GM03348 (cell line): ENCODE measurements around the gene FBXO39.
"Not testable (repeated sequence)": the region's sequence is repeated elsewhere in the genome, so short reads cannot be mapped to it uniquely, and the experiment has no call there.

Experiments
- DNase-seq: peaks from one replicate; pipeline ENCODE4 v3.0.0; 2012; ENCODE audit warnings: low spot score

FBXO39 gene

DNA sequence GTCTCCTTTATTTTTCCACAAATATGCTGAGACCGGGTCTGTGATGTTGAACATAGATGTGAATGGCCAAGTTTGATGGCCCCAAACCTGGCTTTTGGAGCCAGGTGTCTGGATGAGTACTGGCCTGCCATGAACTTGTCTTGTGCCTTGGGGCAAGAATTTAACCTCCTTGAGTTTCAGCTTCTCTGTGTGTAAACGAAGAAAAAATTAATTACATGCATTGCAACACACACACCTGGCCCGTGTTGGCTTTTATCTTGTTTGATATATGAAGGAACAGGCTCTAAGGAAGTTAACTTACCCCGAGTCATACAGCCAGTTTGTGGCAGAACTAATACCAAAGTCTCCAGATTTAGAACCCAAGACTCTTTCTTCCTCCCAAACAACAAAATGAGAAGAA, 13.1 kb downstream of the FBXO39 start:
- no peak for DNase-seq

DNA sequence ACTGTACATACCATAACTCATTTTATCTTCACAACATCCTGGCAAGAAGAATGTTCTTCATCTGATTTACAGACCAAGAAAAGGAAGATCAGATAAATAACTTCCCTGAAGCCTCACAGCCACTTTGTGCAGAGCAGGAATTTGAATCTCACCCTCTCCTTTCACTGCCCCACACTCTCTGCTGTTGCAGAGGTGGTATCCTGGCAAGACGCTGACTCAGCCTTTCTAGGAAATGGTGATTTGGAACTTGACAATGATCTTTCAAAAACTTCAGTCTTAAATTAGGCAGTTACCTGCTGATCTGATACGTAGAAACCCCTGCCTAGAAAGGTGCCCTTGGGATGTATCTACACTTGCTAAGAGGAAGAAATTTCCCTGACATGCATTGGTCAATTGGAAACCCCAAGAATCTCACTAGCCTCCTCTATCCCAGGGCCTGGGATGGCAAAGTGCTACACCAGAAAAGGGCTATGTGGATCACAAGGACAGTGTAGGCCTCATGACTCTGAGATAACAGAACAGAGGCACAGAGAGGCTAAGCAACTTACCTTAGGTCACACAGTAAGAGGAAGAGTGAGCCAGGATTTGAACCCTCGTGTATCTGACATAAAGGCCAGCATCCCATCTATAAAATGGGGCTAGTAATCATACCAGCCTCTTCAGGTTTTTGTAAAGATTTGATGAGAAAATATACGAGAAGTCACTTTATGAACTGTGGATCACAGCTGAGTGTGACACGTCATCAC, 17.9 kb downstream of the FBXO39 start:
- DNase-seq: no peak

DNA sequence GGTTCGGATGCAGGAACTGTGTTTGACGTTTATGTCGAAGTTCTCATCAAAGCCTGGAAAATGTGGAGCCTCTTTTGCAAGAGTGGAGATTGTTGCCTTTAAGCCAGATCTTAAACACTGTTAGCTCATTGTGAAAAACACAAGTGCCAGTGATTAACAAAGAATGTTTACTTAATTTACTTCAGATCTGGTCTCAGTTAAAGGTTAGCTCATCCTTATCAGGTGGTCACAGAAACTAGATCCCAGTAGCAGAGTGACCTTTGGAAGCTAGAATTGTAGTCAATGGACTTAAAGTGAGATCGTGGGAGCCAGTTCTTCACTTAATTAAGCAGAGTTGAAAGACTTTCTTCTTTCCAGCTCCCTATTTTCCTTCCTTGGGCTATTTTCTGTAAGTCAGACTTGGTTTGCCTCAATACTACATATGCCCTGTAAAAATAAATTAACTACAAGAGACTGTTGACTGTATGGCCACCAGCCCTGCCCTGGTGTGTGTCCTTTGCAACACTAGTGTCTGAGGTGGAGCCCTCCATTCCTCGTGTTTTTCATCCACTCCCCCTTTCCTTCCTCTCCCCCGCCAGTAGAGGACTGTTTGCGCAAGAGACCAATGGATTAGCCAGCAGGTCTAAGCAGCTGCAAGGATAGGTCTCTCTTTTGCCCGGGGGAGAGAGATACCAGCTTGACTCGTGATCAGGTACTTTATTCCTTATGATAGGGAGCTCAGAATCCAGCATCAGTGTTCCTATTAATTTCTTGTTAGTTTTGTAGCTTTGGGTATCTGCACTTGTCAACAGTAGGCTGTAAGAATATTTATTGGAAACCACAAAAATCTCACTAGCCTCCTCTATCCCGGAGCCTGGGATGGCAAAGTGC, 20.2 kb downstream of the FBXO39 start:
- DNase-seq: no peak

DNA sequence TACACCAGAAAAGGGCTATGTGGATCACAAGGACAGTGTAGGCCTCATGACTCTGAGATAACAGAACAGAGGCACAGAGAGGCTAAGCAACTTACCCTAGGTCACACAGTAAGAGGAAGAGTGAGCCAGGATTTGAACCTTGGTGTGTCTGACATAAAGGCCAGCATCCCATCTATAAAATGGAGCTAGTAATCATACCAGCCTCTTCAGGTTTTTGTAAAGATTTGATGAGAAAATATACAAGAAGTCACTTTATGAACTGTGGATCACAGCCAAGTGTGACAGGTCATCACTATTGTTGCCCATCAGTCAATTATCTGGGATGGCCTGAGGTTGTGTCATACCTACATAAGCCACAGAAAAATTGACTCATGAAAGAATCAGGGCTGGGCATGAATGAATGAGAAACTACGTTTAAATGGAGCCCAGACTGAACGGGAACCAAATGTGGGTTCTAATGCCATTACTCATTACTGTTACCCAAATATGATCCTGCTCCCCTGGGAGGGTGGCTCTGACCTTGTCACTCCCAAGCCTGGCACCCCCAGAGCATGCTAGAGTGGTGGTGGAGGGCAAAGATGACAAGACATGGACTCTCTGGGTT, 21.0 kb downstream of the FBXO39 start:
- DNase-seq: no peak

DNA sequence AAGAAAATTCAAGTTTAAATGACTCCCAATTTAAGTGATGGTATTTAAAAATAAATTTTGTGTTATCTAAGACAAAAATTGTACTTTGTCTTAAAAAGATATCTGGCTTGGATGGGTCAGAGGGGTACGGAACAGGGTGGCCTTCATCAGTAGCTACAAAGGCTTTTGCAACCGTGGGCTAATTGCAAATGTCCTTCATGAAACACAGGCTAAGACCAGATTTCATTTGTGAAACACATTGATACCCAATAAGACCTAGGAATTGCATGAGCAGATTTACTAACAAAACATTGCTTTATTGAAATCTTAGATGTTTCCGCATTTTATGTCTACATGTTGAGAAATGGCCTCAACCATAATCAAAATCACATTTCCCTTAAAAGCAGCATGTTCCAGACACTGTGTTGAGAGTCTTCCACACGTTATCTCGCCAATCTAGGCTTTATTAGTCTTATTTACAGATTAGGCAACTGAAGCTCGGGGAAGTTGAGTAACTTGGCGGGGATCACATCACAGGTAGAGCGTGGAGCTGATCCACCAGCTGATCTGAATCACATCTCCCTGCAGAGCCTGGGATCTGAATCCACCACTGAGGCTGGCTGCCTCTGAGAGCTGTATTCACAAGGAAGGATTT, 21.8 kb downstream of the FBXO39 start:
- DNase-seq: no peak

DNA sequence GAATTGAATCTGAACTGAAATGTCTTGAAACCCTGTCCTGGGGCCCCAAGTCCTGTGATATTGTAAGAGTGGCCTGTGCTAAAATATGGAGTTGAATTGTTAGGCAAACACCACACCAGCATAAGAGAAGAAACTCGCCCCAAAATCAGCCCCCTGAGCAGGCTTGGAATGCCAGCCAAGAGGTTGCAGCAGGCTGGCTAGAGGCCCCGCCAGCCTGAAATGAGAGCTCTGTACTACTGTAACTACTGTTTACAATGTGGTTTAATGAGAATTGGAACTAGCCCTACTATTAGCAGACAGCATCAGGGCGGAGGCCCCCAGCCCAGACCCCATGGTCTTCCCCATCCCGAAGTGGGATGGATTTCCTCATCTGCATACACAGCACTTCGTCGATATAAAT, 23.7 kb downstream of the FBXO39 start:
- no peak for DNase-seq

DNA sequence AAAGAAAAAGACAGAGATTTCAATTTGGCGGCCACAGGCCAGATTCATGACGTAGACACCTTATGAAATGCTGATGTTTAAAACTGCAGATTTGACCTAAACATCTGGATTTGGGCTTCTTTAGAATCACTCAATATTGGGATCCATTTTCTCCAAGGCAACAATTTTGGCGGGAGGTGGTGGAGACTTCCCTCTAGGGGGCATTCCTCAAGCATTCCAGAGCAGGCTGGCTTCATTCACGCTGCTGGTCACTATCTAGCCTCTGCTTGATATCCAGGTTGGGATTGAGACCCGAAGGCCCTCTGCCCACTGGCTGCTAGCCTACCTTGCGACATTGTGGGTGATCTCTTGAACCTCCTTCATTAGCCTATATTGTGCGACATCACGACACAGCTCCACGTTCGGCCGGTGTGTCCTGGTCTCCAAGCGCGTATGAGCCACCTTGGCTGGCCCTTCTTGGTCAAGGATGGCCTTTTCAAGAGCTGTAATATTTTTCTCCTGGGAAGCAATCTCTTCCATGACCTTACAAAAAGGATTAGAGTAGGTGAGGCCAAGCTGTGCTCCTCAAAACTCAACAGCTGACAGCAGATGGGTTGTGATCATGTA, 24.5 kb downstream of the FBXO39 start:
- no peak for DNase-seq

DNA sequence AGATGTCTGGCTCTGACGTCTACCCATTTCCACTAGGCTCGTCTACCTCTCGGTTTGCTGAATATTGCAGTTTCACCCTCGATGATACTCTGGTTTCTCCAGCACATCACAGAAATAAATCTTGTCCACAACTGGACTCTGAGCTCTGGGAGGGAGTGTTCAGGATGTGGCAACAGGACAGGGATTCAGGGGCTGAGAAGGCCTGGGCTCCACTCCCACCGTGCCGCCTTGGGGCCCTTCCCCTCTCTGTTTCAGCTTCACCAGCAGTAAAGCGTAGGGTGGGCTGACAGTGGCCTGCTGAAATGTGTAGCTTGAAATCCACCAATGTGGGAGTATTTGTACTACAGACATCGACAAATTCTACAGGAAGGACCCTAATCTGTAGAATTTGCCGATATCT, 35.5 kb downstream of the FBXO39 start:
- no peak for DNase-seq

DNA sequence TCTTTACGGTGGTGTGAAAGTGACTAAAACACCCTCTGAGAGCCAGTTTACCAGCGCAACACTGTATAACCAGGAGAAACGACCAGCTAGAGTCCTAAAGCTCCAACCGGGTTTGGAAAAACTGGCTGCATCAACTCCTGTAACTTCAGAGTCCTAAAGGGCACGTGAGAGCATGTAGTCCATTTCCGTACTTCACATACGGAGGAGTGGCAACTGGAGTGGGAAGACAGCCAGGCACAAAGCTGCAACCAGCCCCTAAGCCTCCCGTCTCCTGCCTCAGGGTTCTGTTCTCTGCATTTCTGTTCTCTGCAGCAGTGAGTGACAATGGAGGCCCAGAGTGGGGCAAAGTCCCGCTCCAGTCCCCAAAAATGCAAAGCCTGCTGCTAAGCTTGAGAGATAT, 36.3 kb downstream of the FBXO39 start:
- DNase-seq: no peak

DNA sequence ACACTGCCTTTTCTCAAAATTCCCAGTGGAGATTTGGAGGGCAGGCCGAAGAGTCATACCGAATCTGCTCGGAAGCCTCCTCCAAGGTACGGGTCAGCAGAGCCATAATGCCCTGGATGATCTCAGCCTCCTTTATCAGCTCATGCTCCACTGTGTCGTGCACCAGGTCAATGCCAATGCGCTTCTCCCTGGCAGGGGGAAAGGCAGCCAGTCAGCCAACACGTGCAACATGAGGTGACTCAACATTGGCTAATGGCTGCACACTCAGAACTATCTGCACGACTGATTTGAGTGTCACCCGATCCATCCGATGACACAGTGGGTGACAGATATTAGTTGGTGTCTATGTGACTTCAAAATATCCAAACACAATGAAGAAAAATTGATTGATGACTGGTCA, 39.8 kb downstream of the FBXO39 start:
- no peak for DNase-seq

DNA sequence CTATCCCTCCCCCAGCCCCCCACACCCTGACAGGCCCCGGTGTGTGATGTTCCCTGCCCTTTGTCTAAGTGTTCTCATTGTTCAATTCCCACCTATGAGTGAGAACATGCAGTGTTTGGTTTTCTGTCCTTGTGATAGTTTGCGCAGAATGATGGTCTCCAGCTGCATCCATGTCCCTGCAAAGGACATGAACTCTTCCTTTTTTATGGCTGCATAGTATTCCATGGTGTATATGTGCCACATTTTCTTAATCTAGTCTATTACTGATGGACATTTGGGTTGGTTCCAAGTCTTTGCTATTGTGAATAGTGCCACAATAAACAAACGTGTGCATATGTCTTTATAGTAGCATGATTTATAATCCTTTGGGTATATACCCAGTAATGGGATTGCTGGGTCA, 40.4 kb downstream of the FBXO39 start:
- DNase-seq: not testable (repeated sequence)

DNA sequence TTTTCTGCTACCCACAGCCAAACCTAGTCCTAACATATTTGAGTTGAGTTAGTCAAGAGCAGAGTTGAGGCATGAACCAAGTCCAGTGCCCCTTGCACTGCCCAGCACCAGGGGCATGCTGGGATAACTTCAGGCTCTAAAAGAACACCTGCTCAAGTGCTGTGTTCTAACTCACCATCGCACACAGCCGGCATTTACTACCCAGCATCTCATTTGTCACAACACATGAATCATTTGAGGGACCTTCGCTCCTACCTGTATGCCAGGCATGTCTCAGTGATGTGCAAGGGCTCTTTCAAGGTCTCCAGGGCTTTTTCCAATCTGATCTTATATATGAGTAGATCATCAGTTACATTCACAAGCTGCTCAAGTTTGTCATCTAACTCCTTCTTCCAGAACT, 42.9 kb downstream of the FBXO39 start:
- no peak for DNase-seq

DNA sequence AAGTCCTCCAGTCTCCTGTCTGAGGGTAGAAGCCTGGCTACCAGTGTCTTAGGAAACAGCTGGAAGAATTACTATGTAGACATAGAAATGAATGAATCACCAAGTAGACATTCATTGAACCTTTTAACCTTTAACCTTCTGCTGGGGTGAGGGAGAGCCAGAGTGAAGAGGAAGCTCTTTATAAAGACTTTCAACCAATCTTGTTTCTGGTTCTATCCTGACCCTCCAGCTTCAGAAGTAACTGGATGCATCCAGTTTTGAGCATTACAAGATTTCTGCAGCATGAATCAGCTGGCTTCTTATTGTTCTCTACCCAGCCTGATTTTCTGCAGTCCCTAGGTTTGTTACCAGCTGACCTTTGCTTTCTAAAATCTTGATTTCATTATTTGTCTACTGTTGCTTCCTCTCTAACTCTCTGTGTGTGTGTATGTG, 47.0 kb downstream of the FBXO39 start:
- DNase-seq: peak; percentile 56

DNA sequence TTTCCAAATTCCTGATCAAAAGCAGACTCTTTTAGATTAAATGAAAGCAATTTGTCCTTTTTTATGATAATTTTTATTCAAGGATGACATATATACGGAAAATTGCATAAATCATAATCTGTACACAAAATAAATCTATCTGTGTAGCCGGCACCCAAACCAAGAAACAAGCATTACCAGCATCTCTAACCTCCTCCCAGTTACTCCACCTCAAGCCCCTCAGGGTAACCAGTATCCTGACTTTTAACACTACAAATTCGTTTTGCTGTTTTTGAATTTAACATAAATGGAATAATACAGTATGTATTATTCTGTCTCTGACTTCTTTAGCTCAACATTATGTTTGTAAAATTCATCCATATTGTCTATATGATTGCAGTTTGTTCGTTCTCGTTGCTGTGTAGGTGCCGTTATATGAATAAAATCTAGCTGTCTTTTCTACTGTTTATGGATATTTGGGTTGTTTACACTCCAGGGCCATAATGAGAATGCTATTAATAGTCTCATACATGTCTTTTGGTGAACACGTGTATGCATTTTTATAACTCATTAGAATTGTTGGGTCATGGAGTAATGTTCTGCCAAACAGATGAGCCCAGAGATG, 54.5 kb downstream of the FBXO39 start:
- no peak for DNase-seq

DNA sequence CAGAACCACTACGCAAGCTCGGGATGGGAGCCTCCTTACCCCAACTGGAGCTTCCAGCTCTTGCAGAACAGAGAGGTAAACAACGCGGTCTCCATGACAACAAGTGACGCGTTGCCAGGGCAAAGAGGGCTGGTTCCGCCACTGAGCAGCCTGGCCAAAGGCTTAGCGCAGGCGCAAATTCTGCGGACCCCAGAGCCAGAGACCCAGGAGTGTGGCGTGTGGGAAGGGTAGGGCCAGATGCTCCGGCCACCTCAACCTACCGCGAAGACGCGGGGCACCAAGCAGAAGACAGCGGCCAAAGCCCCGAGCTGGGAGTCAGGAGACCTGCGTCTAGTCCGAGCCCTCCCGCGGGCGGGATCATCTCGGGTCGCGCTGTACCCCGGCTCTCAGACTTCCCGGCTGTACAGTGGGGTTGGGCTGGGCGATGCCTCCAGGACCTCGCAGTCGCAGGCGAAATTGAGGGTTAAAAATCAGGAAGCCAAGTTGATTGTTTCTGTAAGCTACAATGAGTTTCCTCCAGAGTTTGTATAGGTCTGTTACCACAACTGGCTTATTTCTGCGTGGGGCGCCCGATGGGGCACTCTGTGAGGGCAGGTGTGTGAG, 55.7 kb downstream of the FBXO39 start, which contains the start of gene TEKT1:
Gene TEKT1 (minus strand): TSS at position 69 of the 603 bp plus-strand sequence. CDS start 1,353 bp downstream, outside the sequence.
- peak; percentile 63 for DNase-seq
